Effector CD8-positive, alpha-beta T cell (primary cell): Measurements from ENCODE around the gene AGBL1.
"Not testable (repeated sequence)": the region's sequence is repeated elsewhere in the genome, so short reads cannot be mapped to it uniquely, and the experiment has no call there.

Source experiments
- DNase-seq: peaks from one replicate; lab custom pipeline; 2025; lab: John Stamatoyannopoulos, UW

The AGBL1 gene

DNA sequence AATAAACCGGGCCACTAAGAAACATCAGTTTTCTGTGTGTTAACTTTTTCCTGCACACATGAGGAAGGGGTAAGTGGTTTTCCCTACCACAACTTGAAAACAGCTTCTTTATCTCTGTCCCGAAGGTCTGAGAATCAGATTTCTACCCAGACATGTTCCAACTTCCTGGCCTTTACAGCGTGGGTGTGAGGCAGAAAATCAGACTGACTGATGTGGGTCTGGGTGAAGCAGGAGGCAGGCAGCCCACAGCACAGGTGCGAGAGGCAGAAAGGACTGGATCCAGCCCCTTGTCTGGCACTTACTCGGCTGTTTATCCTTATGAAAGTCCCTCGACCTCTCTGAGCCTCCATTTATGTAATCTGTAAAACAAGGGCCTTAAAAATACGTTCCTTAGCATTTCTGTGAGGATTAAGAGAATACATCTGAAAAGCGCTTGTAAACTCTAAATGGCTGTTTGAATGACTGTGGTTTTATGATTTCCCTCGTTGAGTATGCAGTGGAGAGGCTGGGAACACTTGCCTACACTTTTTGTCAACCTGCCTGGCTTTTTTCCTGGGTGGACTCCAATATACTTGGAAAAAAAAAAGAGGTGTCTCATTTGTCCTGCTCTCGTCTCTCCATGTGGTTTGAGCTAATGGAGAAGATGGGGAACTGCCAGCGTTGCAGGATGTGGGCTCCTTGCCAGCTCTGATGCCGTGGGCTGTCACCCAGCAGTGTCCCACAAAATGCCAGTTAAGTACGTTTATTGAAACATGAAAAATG is 3.1 kb downstream of the AGBL1 start:
- no peak for DNase-seq

DNA sequence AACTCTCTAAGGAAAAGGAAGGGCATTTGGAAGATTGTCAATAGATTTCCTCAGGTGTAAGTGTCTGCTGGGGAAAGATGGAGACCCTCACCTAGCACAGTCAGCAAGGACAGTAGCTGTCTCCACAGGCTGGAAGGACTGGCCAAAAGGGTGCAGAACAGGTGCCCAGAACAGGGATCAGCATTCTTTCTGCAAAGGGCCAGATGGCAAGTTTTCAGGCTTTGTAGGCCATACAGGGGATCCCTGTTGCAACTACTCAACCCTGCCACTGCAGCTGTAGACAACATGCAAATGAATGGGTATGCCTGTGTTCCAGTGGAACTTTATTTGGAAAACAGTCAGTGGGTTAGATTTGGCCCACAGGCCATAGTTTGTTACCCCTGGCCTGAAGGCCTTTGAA is 8.1 kb downstream of the AGBL1 start:
- no peak for DNase-seq

DNA sequence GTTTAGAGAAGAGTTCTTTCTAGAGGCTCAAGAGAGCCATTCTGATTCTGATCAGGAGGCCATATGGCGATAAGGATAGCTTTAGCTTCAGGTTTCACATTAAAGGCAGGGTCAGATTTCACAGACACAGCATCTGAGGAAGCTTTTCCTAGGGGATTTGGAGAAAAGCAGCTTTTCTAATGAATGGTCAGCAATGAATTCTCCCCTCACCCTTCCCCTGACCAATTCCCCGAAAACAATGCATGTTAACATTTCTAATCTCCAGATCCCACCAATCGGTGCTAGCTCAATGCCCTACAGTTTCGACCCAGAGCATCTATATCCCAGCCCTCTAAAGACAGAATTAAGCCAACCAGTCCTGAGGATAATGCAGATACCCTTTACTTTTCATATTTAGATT is 9.8 kb downstream of the AGBL1 start:
- no peak for DNase-seq

- DNase-seq = no peak
These were observed 22.1 kb downstream of the AGBL1 start for GRCh38 chr15:86101818-86102217.

GRCh38 chr15:86103825-86104224 is 24.2 kb downstream of the AGBL1 start:
- DNase-seq = no peak

- DNase-seq = no peak
These were observed 26.6 kb downstream of the AGBL1 start for GRCh38 chr15:86106306-86106705.

DNA sequence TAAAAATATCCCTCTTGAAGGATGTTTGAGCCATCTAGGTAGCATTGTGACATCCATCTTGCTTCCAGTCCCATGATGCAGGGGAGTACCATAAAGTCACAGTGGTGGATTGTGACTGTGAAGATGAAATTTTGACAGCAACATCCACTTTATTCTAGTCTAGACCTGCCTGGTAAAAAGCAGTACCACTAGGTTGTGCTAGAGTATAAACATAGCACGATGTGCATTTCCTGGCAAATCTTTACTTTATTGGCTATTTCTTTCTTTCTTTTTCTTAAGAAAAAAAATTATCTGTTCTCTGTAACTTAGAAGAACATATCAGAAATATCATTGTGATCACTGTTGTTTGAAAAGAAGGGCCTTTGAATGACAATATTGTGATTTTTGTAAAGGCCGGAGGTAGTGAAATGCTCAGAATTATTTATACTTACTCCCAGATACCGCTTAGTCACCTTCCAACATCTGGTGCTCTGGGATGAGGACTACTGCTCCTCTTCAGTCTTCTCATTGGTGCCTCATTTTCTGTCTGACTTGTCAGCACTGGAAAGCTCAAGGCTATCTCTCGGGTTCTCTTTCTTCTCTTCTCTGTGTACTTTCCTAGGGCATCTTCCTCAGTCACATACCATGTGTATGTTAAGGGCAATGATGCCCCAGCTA is 35.6 kb downstream of the AGBL1 start:
- DNase-seq = no peak

DNA sequence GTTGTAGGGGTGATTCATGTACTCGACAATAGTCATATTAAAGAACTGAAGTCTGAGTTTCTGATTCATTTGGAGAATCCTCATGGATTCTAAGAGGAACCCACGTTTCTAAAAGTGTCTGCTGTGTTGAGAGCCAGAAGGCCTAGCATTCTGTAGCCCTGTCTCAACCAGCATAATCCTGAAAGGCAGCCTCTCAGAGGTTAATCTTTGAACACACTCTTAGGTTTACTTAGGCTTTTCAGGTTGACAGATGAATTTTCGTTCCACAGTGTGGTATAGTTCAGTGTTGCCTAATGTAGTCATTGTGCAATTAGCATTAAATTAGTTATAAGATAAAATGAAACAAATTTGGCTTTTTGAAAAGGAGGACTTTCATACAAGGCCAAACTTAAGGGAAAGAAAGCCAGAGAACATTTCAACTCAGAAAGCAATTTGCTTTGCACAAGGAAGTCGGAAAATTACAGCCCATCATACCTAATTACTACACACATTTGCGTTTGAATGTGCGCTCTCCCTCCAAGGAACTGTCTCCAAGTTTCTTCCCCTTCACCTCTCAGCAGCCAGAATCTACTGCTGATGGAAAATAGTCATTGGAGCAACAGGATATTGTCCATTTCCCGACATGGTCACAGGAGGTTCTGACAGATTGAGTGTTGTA is 42.0 kb downstream of the AGBL1 start:
- DNase-seq = no peak

DNA sequence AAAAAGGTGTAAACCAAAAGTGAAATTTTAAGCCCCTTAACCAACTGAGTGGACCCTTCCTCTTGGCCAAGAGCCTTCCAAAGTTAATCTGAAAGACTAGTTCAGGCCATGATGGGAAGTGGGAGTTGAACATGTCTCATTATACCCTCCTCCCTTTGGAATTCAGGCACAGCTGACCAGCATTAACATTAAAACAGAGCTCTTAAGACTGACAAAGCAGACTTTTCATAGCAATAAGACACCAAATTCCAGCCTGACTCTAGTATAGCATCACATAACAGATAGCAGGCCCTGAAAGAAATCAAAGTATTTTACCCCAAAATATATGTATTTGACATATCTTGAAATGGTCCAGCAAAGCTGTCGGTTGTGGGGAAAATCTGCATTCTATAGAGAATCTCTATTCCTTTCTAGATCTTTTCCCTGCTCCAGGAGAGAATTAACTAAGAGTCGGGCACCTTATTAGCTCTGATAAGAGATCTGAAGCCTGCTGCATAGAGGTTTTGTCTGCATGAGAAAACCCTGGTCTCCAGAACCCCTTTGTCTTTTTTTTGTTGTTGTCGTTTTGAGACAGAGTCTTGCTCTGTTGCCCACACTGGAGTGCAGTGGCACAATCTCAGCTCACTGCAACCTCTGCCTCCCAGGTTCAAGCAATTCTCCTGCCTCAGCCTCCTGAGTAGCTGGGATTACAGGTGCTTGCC is 43.2 kb downstream of the AGBL1 start:
- DNase-seq = not testable (repeated sequence)

DNA sequence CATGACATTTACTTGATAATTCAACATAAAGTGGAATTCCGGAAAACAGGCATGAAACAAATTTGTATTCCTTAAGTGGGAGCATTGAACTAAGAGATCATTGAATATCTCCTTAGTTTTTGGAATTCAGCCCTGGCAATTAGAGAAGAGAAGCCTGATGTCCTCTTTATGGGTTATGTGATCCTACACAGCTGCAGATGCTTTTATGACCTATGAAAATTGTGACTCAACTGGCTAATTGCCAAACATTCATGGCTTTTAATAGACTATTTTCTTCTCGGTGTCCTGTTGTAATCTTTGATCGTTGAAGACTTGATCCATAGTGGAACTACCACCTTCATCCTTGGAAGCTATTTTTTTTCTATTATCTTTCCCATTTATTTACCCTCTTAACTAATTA is 46.1 kb downstream of the AGBL1 start:
- no peak for DNase-seq

GRCh38 chr15:86127547-86127946 is 47.9 kb downstream of the AGBL1 start:
- DNase-seq = no peak

GRCh38 chr15:86135041-86135440 is 55.4 kb downstream of the AGBL1 start:
- no peak for DNase-seq

DNA sequence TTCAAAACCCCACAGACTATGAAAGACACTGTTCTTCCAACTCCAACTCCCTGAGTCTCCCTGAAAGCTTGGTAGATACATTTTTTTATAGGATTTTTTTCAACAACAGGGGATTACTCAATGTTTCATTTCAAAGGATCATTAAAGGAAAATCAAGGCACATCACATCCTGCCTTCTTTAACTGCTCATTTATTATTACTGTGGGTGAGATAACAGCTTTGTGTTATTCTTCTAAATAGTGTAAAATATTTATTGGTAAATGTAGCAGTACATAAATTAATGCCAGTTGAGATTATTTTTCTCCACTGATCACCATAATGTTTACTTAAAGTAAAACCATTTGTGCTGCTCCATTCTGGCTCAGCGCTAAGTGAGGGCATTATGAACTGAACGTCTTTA is 57.2 kb downstream of the AGBL1 start:
- no peak for DNase-seq

GRCh38 chr15:86138798-86139197 is 59.1 kb downstream of the AGBL1 start:
- DNase-seq = no peak

GRCh38 chr15:86139828-86140227 is 60.2 kb downstream of the AGBL1 start:
- DNase-seq = no peak

DNA sequence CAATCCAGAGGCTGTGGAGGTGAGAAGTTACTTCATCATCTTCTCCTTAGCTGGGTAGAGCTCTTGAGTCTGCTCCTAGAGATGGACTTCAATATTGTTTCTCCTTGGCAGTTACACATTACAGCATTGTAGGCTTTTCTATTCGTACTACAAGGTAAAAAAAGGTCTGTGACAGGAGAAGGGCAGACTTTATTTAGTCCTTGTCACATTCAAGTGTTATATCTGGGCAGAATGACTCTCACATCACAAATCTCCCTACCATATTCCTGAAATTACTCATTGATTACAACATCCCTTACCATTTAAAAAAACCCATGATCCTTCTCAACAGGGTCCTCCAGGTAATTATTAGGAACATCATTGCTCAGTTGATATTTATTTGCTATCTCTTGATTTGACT is 75.0 kb downstream of the AGBL1 start:
- DNase-seq = no peak

DNA sequence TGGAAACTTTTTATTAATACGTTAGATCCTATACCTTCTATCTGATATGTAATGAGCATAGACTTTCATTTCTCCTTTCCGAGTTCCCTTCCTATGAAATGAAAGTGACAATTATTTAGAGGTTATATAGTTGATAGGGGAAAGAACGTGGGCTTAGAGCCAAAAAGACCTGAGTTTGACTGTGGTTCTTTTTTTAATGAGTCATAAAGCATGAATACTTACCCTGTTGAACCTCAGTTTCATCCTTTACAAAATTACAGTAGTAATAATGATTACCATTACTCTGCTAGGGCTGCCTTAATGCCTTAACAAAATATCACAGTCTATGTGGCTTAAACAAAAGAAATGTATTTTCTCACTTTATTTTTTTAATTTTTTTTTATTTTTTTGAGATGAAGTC is 75.9 kb downstream of the AGBL1 start:
- DNase-seq = no peak

- DNase-seq = no peak
These were observed 78.1 kb downstream of the AGBL1 start for GRCh38 chr15:86157606-86158293.

DNA sequence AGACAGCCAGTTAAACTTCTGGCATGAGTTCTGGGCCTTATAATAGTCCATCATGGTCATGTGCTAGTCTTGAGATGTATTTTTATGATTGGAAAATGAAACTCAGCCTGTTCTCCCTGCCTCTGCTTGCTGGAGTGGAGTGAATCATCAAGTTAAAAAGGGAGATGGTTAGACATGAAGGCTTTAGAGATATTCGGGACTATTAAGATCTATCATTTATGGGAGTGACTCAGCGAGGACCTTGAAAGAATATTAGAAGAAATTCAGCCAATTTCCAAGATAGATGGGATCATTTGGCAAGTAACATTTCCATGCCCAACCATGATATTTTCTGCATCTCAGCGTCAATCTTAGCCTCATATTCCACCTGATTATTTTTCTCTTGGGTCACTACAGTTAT is 79.8 kb downstream of the AGBL1 start:
- DNase-seq = no peak

GRCh38 chr15:86161250-86161649 is 81.6 kb downstream of the AGBL1 start:
- no peak for DNase-seq

GRCh38 chr15:86162172-86162591 is 82.5 kb downstream of the AGBL1 start:
- no peak for DNase-seq

- DNase-seq = no peak
These were observed 83.0 kb downstream of the AGBL1 start for GRCh38 chr15:86162641-86163040.
